CD14-positive monocyte (primary cell): ENCODE measurements around the gene WHAMM. TPM values are rescaled to one million over a fixed set of nuclear protein-coding genes. Genes with fewer than 3 reads are reported as not detected.
A peak's percentile ranks its signal among the peaks of the same experiment; 100 is the strongest.

Experiments
- DNase-seq, 3 donors: peaks; one replicate each; pipeline ENCODE4 v3.0.0-alpha.2; 2011 to 2022
- H2AFZ ChIP-seq: 2 replicates; pipeline ENCODE4 v1.6.0; 2012; ENCODE audit warnings: mild to moderate bottlenecking, low read depth, low read length, inconsistent platforms; ENCODE audit not compliant: insufficient read depth, poor library complexity, severe bottlenecking
- H3K27ac ChIP-seq, 2 donors: 1 replicate in 1 of 2; 2 replicates in 1 of 2; pipeline ENCODE4 v1.5.1; 2012 to 2013; ENCODE audit warnings: low read length in 2 of 2, control low read depth in 1 of 2, inconsistent platforms in 1 of 2, low read depth in 1 of 2, mild to moderate bottlenecking in 1 of 2
- H3K27me3 ChIP-seq, 2 donors: one replicate each; pipeline versions ENCODE4 v1.6.0 to v1.6.1; 2011 to 2013; ENCODE audit warnings: low read length in 2 of 2; ENCODE audit not compliant: control insufficient read depth in 2 of 2, insufficient read depth in 2 of 2
- H3K36me3 ChIP-seq, 2 donors: replicated peaks in 1 of 2; 1 replicate in 1 of 2; 2 replicates in 1 of 2; pipeline versions ENCODE4 v1.5.1 to v1.6.1; 2012 to 2013; ENCODE audit warnings: low read length in 2 of 2, control low read depth in 1 of 2, inconsistent platforms in 1 of 2, mild to moderate bottlenecking in 1 of 2; ENCODE audit not compliant: insufficient read depth in 2 of 2, control insufficient read depth in 1 of 2
- H3K4me1 ChIP-seq, 2 donors: 1 replicate in 1 of 2; 2 replicates in 1 of 2; pipeline versions ENCODE4 v1.5.1 to v1.6.1; 2012 to 2013; ENCODE audit warnings: low read length in 2 of 2, control low read depth in 1 of 2, inconsistent platforms in 1 of 2, mild to moderate bottlenecking in 1 of 2, moderate library complexity in 1 of 2; ENCODE audit not compliant: insufficient read depth in 2 of 2, control insufficient read depth in 1 of 2
- H3K4me2 ChIP-seq: replicated peaks from 2 replicates; pipeline ENCODE3; 2012; ENCODE audit warnings: low read length, moderate library complexity, mild to moderate bottlenecking; ENCODE audit not compliant: poor library complexity, severe bottlenecking; ENCODE audit errors: extremely low read depth
- H3K4me3 ChIP-seq, 3 experiments: fragments of 200-600 bp in 1 of 3; sonication (generic) in 1 of 3; replicated peaks in 1 of 3; 1 replicate in 2 of 3; 2 replicates in 1 of 3; pipeline ENCODE4 v1.5.1; 2011 to 2013; ENCODE audit warnings: low read length in 3 of 3, mild to moderate bottlenecking in 3 of 3, control low read depth in 2 of 3, low read depth in 2 of 3, inconsistent platforms in 1 of 3, moderate library complexity in 1 of 3
- H3K79me2 ChIP-seq: 2 replicates; pipeline ENCODE4 v1.6.0; 2012; ENCODE audit warnings: mild to moderate bottlenecking, control low read depth, inconsistent platforms, low read length, moderate library complexity; ENCODE audit not compliant: insufficient read depth
- H3K9ac ChIP-seq: 2 replicates; pipeline ENCODE4 v1.6.0; 2017; ENCODE audit warnings: low read length, mild to moderate bottlenecking; ENCODE audit not compliant: insufficient read depth, poor library complexity, severe bottlenecking
- H3K9me3 ChIP-seq, 2 donors: replicated peaks in 1 of 2; 1 replicate in 1 of 2; 2 replicates in 1 of 2; pipeline versions ENCODE4 v1.5.1 to v1.6.1; 2012 to 2013; ENCODE audit warnings: low read length in 2 of 2, control low read depth in 1 of 2; ENCODE audit not compliant: control insufficient read depth in 1 of 2, insufficient read depth in 1 of 2
- H4K20me1 ChIP-seq: 2 replicates; pipeline ENCODE4 v1.6.0; 2012; ENCODE audit warnings: mild to moderate bottlenecking, low read length, control low read depth, moderate library complexity; ENCODE audit not compliant: insufficient read depth
- H3K27ac Mint-ChIP-seq, 7 donors: one replicate each; pipeline ENCODE4 v1.8.0; 2020; ENCODE audit warnings: mild to moderate bottlenecking in 7 of 7, mixed read lengths in 7 of 7, moderate library complexity in 6 of 7, inconsistent platforms in 2 of 7
- H3K27me3 Mint-ChIP-seq, 3 donors: one replicate each; pipeline ENCODE4 v1.8.0; 2021 to 2022; ENCODE audit warnings: low read depth in 3 of 3, mild to moderate bottlenecking in 3 of 3, mixed read lengths in 3 of 3, moderate library complexity in 3 of 3, inconsistent platforms in 1 of 3
- H3K36me3 Mint-ChIP-seq, 2 donors: one replicate each; pipeline ENCODE4 v1.8.0; 2020; ENCODE audit warnings: mixed read lengths in 2 of 2, inconsistent platforms in 1 of 2, mild to moderate bottlenecking in 1 of 2
- H3K4me1 Mint-ChIP-seq: one replicate; pipeline ENCODE4 v1.8.0; 2020; ENCODE audit warnings: mild to moderate bottlenecking, mixed read lengths
- H3K4me3 Mint-ChIP-seq, 2 donors: one replicate each; pipeline ENCODE4 v1.8.0; 2020; ENCODE audit warnings: mild to moderate bottlenecking in 2 of 2, mixed read lengths in 2 of 2, moderate library complexity in 1 of 2
- H3K9me3 Mint-ChIP-seq, 7 donors: one replicate each; pipeline ENCODE4 v1.8.0; 2020 to 2022; ENCODE audit warnings: mixed read lengths in 7 of 7, mild to moderate bottlenecking in 6 of 7, moderate library complexity in 6 of 7, inconsistent platforms in 2 of 7
- WGBS: methylation state at CpG from one replicate; pipeline ENCODE4 v1.1.5; 2013; ENCODE audit warnings: missing lambda C conversion rate; ENCODE audit not compliant: insufficient coverage; 5-methylcytosine and 5-hydroxymethylcytosine counted together
- intact Hi-C, 2 donors: fragments of 100-400 bp; cut with micrococcal nuclease; formaldehyde crosslinking; loops; one replicate each; pipeline versions ENCODE4 v1.15.0 to v1.15.1; 2023
- polyA plus RNA-seq, 3 donors: library from polyadenylated mRNA; depleted of rRNA in 1 of 3; unstranded in 2 of 3; stranded (reverse) in 1 of 3; fragments of 300-500 nt in 2 of 3; fragments of >200 nt in 1 of 3; fragmentation: Illumina TruSeq in 2 of 3; gene quantifications; 1 replicate in 2 of 3; 2 replicates in 1 of 3; pipeline ENCODE4 v1.2.3, GENCODE V29; 2012 to 2021
- TF ChIP-seq, protein P1 (sequence below): fragments of 200-600 bp; IDR thresholded peaks from one replicate; pipeline ENCODE4 v1.8.0; 2022; ENCODE audit warnings: antibody characterized with exemption, mild to moderate bottlenecking

Gene WHAMM
- polyA plus RNA-seq, 3 donors, result 0.69 to 7.8 (median 0.92) TPM

DNA sequence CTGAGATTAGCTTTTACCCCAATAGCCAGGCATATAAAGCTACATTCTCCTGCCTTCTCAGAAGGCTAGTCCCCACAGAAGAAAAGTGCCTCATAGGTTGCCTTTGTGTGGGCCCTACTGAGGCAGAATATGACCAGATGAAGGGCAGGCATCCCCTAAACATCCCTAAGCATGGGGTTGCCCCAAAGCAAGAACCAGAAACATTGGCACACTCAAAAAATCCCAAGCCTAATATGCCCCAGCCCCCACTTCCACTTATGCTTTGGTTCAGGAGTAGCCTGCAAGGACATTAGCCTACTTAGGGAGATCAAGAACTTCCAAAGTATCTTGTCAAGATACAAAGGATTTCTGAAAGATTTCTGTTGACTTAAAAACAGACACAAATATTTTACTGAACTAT lies 29.7 kb downstream of the WHAMM start:
- H3K4me1 Mint-ChIP-seq, result peaks cover 3% of the 10 kb centered on the region
- Histone ChIP-seq H2AFZ (no peak overlapping the region), H3K9ac (no peak overlapping the region), H3K79me2 (peaks cover 4% of the 10 kb centered on the region), H3K4me2 (no peak overlapping the region), H3K9me3 (peaks cover 0 to 4% of the 10 kb centered on the region in 2 donors), H3K27ac (no peak overlapping the region), H4K20me1 (peaks cover 18% of the 10 kb centered on the region), H3K4me3 (no peak overlapping the region), H3K27me3 (no peaks in the 10 kb centered on the region), H3K4me1 (no peaks in the 10 kb centered on the region), H3K36me3 (peaks cover 36 to 45% of the 10 kb centered on the region in 2 donors)
- peaks cover 36 to 45% of the 10 kb centered on the region in 2 donors for H3K36me3 Mint-ChIP-seq
- H3K9me3 Mint-ChIP-seq, result peaks cover 0 to 5% (median 0%) of the 10 kb centered on the region in 7 donors
- intact Hi-C loops, result no loop called here
- DNase-seq, result no peak
- TF ChIP-seq, protein P1, sequence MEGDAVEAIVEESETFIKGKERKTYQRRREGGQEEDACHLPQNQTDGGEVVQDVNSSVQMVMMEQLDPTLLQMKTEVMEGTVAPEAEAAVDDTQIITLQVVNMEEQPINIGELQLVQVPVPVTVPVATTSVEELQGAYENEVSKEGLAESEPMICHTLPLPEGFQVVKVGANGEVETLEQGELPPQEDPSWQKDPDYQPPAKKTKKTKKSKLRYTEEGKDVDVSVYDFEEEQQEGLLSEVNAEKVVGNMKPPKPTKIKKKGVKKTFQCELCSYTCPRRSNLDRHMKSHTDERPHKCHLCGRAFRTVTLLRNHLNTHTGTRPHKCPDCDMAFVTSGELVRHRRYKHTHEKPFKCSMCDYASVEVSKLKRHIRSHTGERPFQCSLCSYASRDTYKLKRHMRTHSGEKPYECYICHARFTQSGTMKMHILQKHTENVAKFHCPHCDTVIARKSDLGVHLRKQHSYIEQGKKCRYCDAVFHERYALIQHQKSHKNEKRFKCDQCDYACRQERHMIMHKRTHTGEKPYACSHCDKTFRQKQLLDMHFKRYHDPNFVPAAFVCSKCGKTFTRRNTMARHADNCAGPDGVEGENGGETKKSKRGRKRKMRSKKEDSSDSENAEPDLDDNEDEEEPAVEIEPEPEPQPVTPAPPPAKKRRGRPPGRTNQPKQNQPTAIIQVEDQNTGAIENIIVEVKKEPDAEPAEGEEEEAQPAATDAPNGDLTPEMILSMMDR, result no peak
- no peak overlapping the region for H3K27ac Mint-ChIP-seq
- no peak overlapping the region for H3K4me3 Mint-ChIP-seq
- H3K27me3 Mint-ChIP-seq, result peaks cover 0 to 2% (median 0%) of the 10 kb centered on the region in 3 donors

DNA sequence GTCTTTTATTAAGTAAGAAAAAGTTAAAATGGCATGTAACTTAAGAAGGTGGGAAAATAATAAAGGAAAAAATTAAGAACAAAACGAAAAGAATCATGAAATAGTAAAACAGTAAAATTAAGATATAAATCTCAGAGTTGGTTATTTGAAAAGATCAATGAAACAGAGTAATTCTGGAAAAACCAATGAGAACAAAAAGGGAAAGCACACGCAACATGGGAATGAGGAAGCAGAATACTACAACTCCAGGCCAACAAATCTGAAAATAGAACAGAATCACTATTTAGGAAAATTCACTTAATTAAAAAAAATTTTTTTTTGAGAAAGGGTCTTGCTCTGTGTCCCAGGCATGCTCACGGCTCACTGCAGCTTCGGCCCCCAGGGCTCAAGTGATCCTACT lies 30.7 kb downstream of the WHAMM start:
- Histone ChIP-seq H3K79me2 (peaks cover 4% of the 10 kb centered on the region), H4K20me1 (peaks cover 18% of the 10 kb centered on the region), H3K27ac (no peak overlapping the region), H3K27me3 (no peaks in the 10 kb centered on the region), H3K4me1 (peaks cover 7 to 9% of the 10 kb centered on the region in 2 donors), H3K9ac (no peak overlapping the region), H3K4me2 (no peak overlapping the region), H2AFZ (no peak overlapping the region), H3K9me3 (peaks cover 0 to 4% of the 10 kb centered on the region in 2 donors), H3K4me3 (no peak overlapping the region), H3K36me3 (peaks cover 26 to 35% of the 10 kb centered on the region in 2 donors)
- Mint-ChIP-seq H3K27ac (peak overlapping the region in 1 of 7 donors; percentile 12), H3K27me3 (peaks cover 0 to 2% (median 0%) of the 10 kb centered on the region in 3 donors), H3K4me1 (peaks cover 9% of the 10 kb centered on the region), H3K36me3 (peaks cover 28 to 35% of the 10 kb centered on the region in 2 donors), H3K4me3 (no peak overlapping the region), H3K9me3 (peaks cover 0 to 5% (median 0%) of the 10 kb centered on the region in 7 donors)
- no peak for DNase-seq
- intact Hi-C loops, result no loop called here
- 100% methylated on average over 2 of the region's 4 CpGs for WGBS
- TF ChIP-seq, protein P1, result no peak
